ENCODE results near the gene NLRP3.

DNA sequence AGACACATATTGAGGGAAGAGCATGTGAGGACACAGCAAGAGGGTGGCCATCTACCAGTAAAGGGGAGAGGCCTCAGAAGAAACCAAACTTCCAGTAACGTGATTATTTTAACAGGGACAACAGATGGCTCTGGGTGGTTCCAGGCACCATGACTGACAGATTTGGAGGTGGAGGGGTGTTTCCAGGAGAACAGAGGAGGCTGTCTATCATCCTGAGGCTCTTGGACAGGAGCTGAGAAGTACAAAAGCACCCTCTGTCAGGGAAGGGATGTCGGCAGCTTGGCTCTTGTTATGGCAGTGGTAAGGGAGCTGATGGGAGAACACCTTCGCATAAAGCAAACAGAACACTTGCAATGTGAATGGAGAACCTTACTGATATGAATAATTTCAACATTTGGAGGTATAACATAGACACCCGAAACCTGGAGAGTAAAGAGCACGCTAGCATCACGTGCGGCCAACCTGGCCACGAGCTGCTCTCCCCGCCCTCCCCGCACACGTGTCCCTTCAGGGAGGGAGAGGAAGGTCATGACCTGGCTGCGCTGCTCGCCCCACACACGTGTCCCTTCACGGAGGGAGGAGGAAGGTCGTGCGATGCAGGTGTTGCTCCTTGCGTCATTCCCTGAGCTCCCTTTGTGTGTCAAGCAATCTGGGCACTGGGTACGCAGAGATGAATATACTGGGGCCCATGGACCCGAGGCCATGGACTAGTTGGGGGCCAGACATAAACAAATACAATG is 37.5 kb upstream of the NLRP3 start:
- TF ChIP-seq CTCF (IDR thresholded peaks at IDR 0.05) = no peak
- no peak for TF ChIP-seq EZH2 (IDR thresholded peaks at IDR 0.05; ENCODE audit: borderline replicate concordance, insufficient read depth, low read depth, low read length, poor library complexity, severe bottlenecking)
